Activated naive CD8-positive, alpha-beta T cell treated with anti-CD3 and anti-CD28 coated beads, Interleukin-2, amount 50 U/mL, for 24 hours (primary cell): ENCODE data around the gene ACTR8.
"Not testable (repeated sequence)": the region's sequence is repeated elsewhere in the genome, so short reads cannot be mapped to it uniquely, and the experiment has no call there.

Source experiments
- ATAC-seq: fragments of 150-1000 bp; cut with Tn5 transposase; one replicate; pipeline ENCODE4 v1.10.0; 2021
- DNase-seq: peaks from one replicate; pipeline ENCODE4 v3.0.0; 2021
- H3K27ac Mint-ChIP-seq: one replicate; pipeline ENCODE4 v1.8.0; 2021; ENCODE audit warnings: mild to moderate bottlenecking, mixed read lengths
- H3K27me3 Mint-ChIP-seq: one replicate; pipeline ENCODE4 v1.8.0; 2021; ENCODE audit warnings: mixed read lengths
- H3K36me3 Mint-ChIP-seq: one replicate; pipeline ENCODE4 v1.8.0; 2021; ENCODE audit warnings: low read depth, mixed read lengths
- H3K4me1 Mint-ChIP-seq: one replicate; pipeline ENCODE4 v1.8.0; 2021; ENCODE audit warnings: mixed read lengths
- H3K4me3 Mint-ChIP-seq: one replicate; pipeline ENCODE4 v1.8.0; 2021; ENCODE audit warnings: mild to moderate bottlenecking, moderate library complexity, mixed read lengths
- H3K9me3 Mint-ChIP-seq: one replicate; pipeline ENCODE4 v1.8.0; 2021; ENCODE audit warnings: mixed read lengths

ACTR8 gene

DNA sequence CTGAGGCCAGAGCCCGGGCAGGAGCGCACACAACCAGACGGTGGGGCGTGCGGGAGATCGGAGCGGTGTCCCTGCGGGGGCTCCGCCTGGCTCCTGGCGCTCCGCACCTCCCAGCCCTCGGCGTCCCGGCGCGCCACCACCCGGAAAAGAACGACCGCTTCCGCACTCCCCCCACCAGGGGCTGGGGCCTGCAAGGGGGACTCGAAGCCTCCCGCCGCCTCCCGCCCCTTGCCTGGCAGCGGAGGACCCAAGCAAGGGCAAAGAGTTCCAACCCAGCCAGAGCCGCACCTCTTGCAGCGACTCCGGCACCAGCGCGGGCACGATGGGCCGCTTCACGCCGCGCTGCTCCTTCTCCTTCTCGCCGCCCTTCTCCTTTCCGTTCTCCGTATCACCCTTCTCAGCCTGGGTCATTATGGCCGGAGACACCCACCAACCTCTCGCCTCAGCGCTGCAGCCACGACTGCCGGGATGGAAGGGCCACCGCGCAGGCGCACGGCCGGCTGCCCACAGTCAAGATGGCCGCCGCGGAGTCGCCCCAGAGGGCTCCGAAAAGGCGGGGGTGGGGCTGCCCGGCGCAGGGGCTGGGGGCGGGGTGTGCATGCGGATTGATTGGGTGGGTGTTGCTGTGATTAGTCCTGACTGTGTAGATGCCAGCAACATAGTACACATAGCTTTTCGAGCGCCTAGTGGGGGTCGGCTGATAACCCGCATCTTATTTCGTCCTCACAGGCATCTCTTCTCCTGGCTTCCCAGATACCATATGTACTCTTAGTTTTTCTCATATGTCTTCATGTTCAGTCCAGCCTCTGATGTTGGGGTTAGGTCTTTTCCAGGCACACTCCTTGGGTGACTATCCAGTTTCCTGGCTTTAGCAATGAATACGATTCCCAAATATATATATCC lies at the start of gene ACTR8:
Gene ACTR8 (minus strand): TSS at position 462 of the 903 bp plus-strand sequence. CDS start 51 bp downstream, at position 411.
- Mint-ChIP-seq H3K4me1 (peaks cover 25% of the 10 kb centered on the region), H3K4me3 (peak within 1 kb of the TSS; percentile 99), H3K36me3 (peaks cover 27% of the 10 kb centered on the region), H3K27me3 (no peaks in the 10 kb centered on the region), H3K9me3 (no peaks in the 10 kb centered on the region), H3K27ac (peak within 1 kb of the TSS; percentile 98)
- DNase-seq (peak; percentile 88), ATAC-seq (peak; percentile 90)

DNA sequence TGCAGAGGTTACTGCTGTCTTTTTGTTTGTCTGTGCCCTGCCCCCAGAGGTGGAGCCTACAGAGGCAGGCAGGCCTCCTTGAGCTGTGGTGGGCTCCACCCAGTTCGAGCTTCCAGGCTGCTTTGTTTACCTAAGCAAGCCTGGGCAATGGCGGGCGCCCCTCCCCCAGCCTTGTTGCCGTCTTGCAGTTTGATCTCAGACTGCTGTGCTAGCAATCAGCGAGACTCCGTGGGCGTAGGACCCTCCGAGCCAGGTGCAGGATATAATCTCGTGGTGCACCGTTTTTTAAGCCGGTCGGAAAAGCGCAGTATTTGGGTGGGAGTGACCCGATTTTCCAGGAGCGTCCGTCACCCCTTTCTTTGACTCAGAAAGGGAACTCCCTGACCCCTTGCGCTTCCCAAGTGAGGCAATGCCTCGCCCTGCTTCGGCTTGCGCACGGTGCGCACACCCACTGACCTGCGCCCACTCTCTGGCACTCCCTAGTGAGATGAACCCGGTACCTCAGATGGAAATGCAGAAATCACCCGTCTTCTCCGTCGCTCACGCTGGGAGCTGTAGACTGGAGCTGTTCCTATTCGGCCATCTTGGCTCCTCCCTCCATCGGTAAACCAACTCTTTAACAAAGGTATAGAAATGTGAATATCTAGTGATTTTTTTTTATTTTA lies 45.4 kb upstream of the ACTR8 start:
- H3K27ac Mint-ChIP-seq, H3K9me3 Mint-ChIP-seq, H3K36me3 Mint-ChIP-seq, DNase-seq, H3K4me1 Mint-ChIP-seq, H3K4me3 Mint-ChIP-seq, ATAC-seq: not testable (repeated sequence)
- peaks cover 11% of the 10 kb centered on the region for H3K27me3 Mint-ChIP-seq

- peaks cover 24% of the 10 kb centered on the region for H3K27me3 Mint-ChIP-seq
- peaks cover 5% of the 10 kb centered on the region for H3K9me3 Mint-ChIP-seq
- DNase-seq (no peak), ATAC-seq (no peak)
- no peaks in the 10 kb centered on the region for H3K4me1 Mint-ChIP-seq
- no peak overlapping the region for H3K27ac Mint-ChIP-seq
- H3K4me3 Mint-ChIP-seq: no peak overlapping the region
- no peaks in the 10 kb centered on the region for H3K36me3 Mint-ChIP-seq
Observed at GRCh38 chr3:53921296-53921695, 39.3 kb upstream of the ACTR8 start.

DNA sequence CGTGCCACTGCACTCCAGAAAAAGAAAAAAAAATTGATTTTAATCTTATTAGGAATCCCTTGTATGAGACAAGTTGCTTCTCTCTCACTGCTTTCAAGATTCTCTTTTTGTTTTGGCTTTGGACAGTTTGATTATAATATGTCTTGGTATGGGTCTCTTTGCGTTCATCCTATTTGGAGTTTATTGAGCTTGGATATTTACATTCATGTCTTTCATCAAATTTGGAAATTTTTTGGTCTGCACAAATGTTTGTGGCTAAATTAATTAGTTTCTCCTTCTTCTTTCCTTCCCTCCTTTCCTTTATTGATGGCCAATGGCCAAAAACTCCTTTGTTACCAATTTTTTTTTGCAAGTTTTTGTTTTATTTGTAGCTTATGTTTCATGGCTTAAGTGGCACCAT lies 37.8 kb upstream of the ACTR8 start:
- Mint-ChIP-seq H3K27ac (no peak overlapping the region), H3K9me3 (peaks cover 5% of the 10 kb centered on the region), H3K27me3 (peaks cover 26% of the 10 kb centered on the region), H3K4me3 (no peak overlapping the region), H3K4me1 (no peaks in the 10 kb centered on the region), H3K36me3 (no peaks in the 10 kb centered on the region)
- no peak for DNase-seq
- ATAC-seq: no peak

DNA sequence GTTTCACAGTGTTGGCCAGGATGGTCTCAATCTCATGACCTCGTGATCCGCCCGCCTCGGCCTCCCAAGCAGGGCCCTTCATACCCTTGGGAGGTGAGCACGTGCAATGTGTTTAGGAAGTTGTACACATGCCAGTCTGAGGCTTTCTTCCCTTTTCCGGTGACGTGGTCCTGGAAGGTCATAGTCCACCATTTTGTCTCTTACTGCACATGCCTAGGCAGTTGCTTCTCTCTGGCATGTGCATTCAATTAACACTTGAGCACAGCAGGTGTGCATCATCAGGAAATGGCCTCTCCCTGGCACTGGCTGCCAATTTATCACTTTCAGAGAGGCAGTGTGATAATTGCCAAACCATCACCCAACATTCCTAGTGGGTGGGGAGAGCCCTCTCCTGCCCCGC lies 31.4 kb upstream of the ACTR8 start:
- H3K27me3 Mint-ChIP-seq: peaks cover 29% of the 10 kb centered on the region
- H3K4me1 Mint-ChIP-seq: no peaks in the 10 kb centered on the region

GRCh38 chr3:53902711-53903110 lies 20.8 kb upstream of the ACTR8 start:
- no peaks in the 10 kb centered on the region for H3K36me3 Mint-ChIP-seq
- no peaks in the 10 kb centered on the region for H3K4me1 Mint-ChIP-seq
- H3K27me3 Mint-ChIP-seq: peaks cover 35% of the 10 kb centered on the region
- no peak overlapping the region for H3K27ac Mint-ChIP-seq
- DNase-seq (no peak), ATAC-seq (no peak)
- no peak overlapping the region for H3K4me3 Mint-ChIP-seq
- H3K9me3 Mint-ChIP-seq: no peaks in the 10 kb centered on the region

More for the DNA sequence above, 31.4 kb upstream of the ACTR8 start:
- Mint-ChIP-seq H3K27ac (no peak overlapping the region), H3K4me3 (no peak overlapping the region), H3K36me3 (no peaks in the 10 kb centered on the region), H3K9me3 (no peaks in the 10 kb centered on the region)
- DNase-seq (no peak), ATAC-seq (no peak)

DNA sequence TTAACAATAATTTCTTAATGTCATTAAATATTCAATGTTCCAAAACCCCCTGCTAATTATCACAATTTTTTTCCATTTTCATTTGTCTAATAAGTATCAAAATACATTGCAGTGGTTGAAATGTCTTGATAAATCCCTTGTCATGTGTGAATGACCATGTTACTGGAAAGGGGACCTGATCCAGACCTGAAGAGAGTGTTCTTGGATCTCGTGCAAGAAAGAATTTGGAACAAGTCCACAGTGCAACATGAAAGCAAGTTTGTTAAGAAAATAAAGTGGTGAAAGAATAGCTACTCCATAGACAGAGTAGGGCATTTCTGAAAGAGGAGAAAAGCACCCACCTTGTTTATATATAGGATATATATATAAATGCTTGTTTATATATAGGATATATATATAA lies 20.1 kb upstream of the ACTR8 start:
- DNase-seq: no peak
- Mint-ChIP-seq H3K27me3 (peaks cover 41% of the 10 kb centered on the region), H3K9me3 (no peaks in the 10 kb centered on the region), H3K4me3 (no peak overlapping the region), H3K4me1 (no peaks in the 10 kb centered on the region), H3K27ac (no peak overlapping the region), H3K36me3 (no peaks in the 10 kb centered on the region)
- no peak for ATAC-seq

GRCh38 chr3:53900666-53901331 lies 18.8 kb upstream of the ACTR8 start:
- no peaks in the 10 kb centered on the region for H3K36me3 Mint-ChIP-seq
- no peak for DNase-seq
- H3K27ac Mint-ChIP-seq: no peak overlapping the region

GRCh38 chr3:53899750-53900149 lies 17.8 kb upstream of the ACTR8 start:
- Mint-ChIP-seq H3K9me3 (no peaks in the 10 kb centered on the region), H3K4me1 (no peaks in the 10 kb centered on the region), H3K27me3 (peaks cover 31% of the 10 kb centered on the region), H3K36me3 (no peaks in the 10 kb centered on the region), H3K27ac (no peak overlapping the region), H3K4me3 (no peak overlapping the region)
- DNase-seq (no peak), ATAC-seq (no peak)

More at GRCh38 chr3:53900666-53901331, 18.8 kb upstream of the ACTR8 start:
- no peak overlapping the region for H3K4me3 Mint-ChIP-seq
- H3K4me1 Mint-ChIP-seq: no peaks in the 10 kb centered on the region
- ATAC-seq: no peak
- H3K9me3 Mint-ChIP-seq: no peaks in the 10 kb centered on the region
- peaks cover 34% of the 10 kb centered on the region for H3K27me3 Mint-ChIP-seq

DNA sequence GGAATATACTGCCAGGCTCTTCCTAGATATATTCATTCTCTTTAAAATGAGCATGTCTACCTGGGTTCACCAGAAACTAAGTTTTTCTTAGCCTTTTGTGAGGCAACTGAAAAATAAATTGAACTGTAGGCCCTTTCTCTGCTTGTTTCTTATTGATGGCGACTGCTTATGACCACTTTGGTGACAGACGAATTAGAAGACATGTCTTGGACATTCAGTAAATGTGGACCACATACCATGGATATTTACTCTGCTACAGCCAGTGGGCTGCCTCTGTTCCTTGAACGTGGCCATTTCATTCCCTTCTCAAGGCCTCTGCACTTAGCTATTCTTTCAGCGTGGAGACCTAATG lies 10.3 kb upstream of the ACTR8 start:
- Mint-ChIP-seq H3K27me3 (peaks cover 15% of the 10 kb centered on the region), H3K4me1 (peaks cover 47% of the 10 kb centered on the region), H3K36me3 (peaks cover 34% of the 10 kb centered on the region), H3K9me3 (peaks cover 10% of the 10 kb centered on the region), H3K4me3 (peak overlapping the region; percentile 91), H3K27ac (peak overlapping the region; percentile 95)
- ATAC-seq (no peak), DNase-seq (no peak)

GRCh38 chr3:53891497-53892285 lies 9.7 kb upstream of the ACTR8 start, which contains the start of gene SELENOK:
Gene SELENOK (minus strand): TSS chr3:53891859.
- peaks cover 11% of the 10 kb centered on the region for H3K27me3 Mint-ChIP-seq
- DNase-seq (peak; percentile 95), ATAC-seq (peak; percentile 98)
- H3K4me1 Mint-ChIP-seq: peaks cover 53% of the 10 kb centered on the region
- peak within 1 kb of the TSS; percentile 91 for H3K4me3 Mint-ChIP-seq
- H3K36me3 Mint-ChIP-seq: peaks cover 40% of the 10 kb centered on the region
- peak within 1 kb of the TSS; percentile 95 for H3K27ac Mint-ChIP-seq
- peaks cover 10% of the 10 kb centered on the region for H3K9me3 Mint-ChIP-seq

GRCh38 chr3:53890726-53891475 lies 8.9 kb upstream of the ACTR8 start:
- DNase-seq (peak; percentile 34), ATAC-seq (peak; percentile 23)
- Mint-ChIP-seq H3K27ac (peak overlapping the region; percentile 95), H3K4me1 (peaks cover 54% of the 10 kb centered on the region), H3K4me3 (peak overlapping the region; percentile 91), H3K9me3 (peaks cover 10% of the 10 kb centered on the region), H3K27me3 (peaks cover 7% of the 10 kb centered on the region), H3K36me3 (peaks cover 42% of the 10 kb centered on the region)

GRCh38 chr3:53888232-53888631 lies 6.3 kb upstream of the ACTR8 start:
- no peaks in the 10 kb centered on the region for H3K27me3 Mint-ChIP-seq
- DNase-seq: no peak
- H3K27ac Mint-ChIP-seq: no peak overlapping the region
- no peak for ATAC-seq
- peaks cover 40% of the 10 kb centered on the region for H3K36me3 Mint-ChIP-seq
- H3K4me1 Mint-ChIP-seq: peaks cover 54% of the 10 kb centered on the region
- peaks cover 9% of the 10 kb centered on the region for H3K9me3 Mint-ChIP-seq
- no peak overlapping the region for H3K4me3 Mint-ChIP-seq
